ENCODE results near the gene CTNND2. TPM values are rescaled to one million over a fixed set of nuclear protein-coding genes. Genes with fewer than 3 reads are reported as not detected.

Gene CTNND2
- total and polyA plus RNA-seq, 5 donors from 2014 or later: not detected

DNA sequence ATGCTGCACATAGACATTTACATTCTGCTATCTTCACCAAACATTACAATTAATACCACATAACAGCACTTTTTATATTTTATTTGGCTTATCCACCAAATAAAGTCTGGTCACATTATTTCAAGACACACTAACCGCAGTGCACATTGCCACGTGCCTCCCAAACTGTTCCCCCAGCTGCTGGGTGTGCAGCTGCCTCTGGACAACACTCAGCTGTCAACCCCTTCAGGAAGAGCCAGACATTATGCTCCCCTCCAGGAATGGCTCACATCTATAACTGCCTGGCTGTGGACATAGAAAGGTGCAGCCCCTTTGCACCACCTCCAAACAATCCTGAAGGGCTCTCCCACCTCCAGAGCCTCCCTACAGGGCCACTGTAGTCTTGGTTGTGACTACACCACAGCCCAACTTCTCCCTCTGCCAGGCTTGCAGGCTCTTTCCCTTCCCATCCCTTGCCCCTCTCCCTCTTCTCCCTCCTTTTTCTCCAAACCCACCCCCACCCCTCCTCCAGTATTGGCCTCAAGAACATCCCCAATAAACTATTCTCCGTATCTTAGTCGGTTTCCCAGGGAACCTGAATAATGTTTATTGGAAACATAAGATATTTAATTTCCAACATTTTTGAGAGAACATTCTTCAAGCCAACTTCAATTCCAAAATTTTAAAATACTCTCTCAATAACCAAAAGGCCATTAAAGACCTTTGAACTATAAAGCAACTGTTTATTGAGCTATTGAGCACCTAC lies 372.3 kb downstream of the CTNND2 start:
- Histone ChIP-seq H3K4me3 (ENCODE audit: low read depth, low read length) (no peak overlapping the region), H3K9me3 (ENCODE audit: control insufficient read depth in 2 of 2, low read length in 2 of 2) (no peaks in the 10 kb centered on the region), H3K27ac (ENCODE audit: insufficient read depth, low read length, poor library complexity, severe bottlenecking) (no peak overlapping the region), H3K36me3 (ENCODE audit: control insufficient read depth, insufficient read depth, low read length) (no peaks in the 10 kb centered on the region), H3K27me3 (ENCODE audit: control insufficient read depth, insufficient read depth, low read length) (no peaks in the 10 kb centered on the region), H3K4me1 (ENCODE audit: control insufficient read depth, insufficient read depth, low read length, poor library complexity, severe bottlenecking) (no peaks in the 10 kb centered on the region)
- Mint-ChIP-seq H3K9me3 (peaks cover 0 to 5% (median 0%) of the 10 kb centered on the region in 7 donors), H3K36me3 (no peaks in the 10 kb centered on the region), H3K4me1 (no peaks in the 10 kb centered on the region), H3K27me3 (peaks cover 4% of the 10 kb centered on the region), H3K27ac (no peak overlapping the region), H3K4me3 (no peak overlapping the region)
- no peak for DNase-seq
- no peak for ATAC-seq (ENCODE audit: low read depth in 2 of 2)

DNA sequence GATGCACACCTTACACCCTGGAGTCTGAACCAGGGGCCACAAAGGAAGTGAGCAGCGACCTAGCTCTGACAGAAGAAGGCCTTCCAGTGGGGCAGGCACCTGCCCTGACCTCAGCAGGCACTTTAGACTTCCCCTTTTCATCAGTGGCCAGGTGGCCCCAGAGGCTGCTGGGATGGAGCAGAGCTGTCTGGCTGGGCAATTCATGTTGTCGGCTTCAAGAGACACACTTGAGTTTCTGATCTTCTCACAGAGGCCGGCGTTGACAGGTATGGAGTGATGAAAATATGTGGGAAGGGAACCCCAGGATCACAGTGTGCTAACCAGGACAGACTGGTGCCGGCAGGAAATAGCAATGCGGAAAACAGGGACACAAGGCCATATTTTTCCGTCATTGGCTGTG lies 375.5 kb downstream of the CTNND2 start:
- Mint-ChIP-seq H3K9me3 (peaks cover 0 to 4% (median 1%) of the 10 kb centered on the region in 7 donors), H3K36me3 (no peaks in the 10 kb centered on the region), H3K27me3 (peaks cover 4% of the 10 kb centered on the region), H3K4me3 (no peak overlapping the region), H3K4me1 (no peaks in the 10 kb centered on the region), H3K27ac (no peak overlapping the region)
- Histone ChIP-seq H3K27ac (ENCODE audit: insufficient read depth, low read length, poor library complexity, severe bottlenecking) (no peak overlapping the region), H3K27me3 (ENCODE audit: control insufficient read depth, insufficient read depth, low read length) (no peaks in the 10 kb centered on the region), H3K9me3 (ENCODE audit: control insufficient read depth in 2 of 2, low read length in 2 of 2) (no peaks in the 10 kb centered on the region), H3K36me3 (ENCODE audit: control insufficient read depth, insufficient read depth, low read length) (no peaks in the 10 kb centered on the region), H3K4me3 (ENCODE audit: low read depth, low read length) (no peak overlapping the region), H3K4me1 (ENCODE audit: control insufficient read depth, insufficient read depth, low read length, poor library complexity, severe bottlenecking) (no peaks in the 10 kb centered on the region)
- DNase-seq (no peak), ATAC-seq (ENCODE audit: low read depth in 2 of 2) (no peak)

DNA sequence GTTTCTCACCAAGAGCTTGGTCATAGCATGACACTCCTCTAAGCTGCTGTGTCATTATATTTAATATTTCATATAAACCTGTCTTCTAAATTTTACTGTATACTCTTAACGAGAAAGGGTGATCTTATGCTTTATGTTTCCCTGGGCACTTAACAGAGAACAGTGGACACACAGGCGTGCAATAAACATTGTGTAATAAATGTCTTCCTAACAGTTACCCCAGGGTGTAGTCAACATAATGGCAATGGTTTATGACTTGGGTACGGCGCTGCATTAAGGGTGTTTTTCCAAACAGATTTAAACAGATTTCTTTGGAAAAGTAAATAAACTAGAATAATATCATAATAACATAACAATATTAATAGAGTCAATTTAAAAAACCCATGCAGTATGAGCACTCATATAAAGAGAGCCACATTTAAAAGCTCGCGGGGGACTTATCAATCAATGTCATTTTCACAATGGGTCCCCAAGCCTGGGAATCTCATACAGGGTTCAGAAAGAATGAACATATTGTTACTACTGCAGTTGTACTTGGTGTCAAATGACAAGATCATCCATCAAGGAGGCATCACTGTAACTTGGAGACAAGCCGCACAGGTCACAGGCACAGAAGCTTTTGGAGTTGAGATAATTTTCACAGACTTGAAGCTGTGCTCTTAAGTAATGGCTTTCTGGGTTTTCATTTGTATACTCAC lies 376.4 kb downstream of the CTNND2 start:
- H3K4me3 Mint-ChIP-seq: no peak overlapping the region
- DNase-seq: no peak
- H3K36me3 ChIP-seq (ENCODE audit: control insufficient read depth, insufficient read depth, low read length): no peaks in the 10 kb centered on the region
- H3K9me3 ChIP-seq (ENCODE audit: control insufficient read depth in 2 of 2, low read length in 2 of 2): no peaks in the 10 kb centered on the region
- H3K4me3 ChIP-seq (ENCODE audit: low read depth, low read length): no peak overlapping the region
- H3K4me1 ChIP-seq (ENCODE audit: control insufficient read depth, insufficient read depth, low read length, poor library complexity, severe bottlenecking): no peaks in the 10 kb centered on the region
- no peaks in the 10 kb centered on the region for H3K36me3 Mint-ChIP-seq
- H3K4me1 Mint-ChIP-seq: no peaks in the 10 kb centered on the region
- peaks cover 0 to 6% (median 1%) of the 10 kb centered on the region in 7 donors for H3K9me3 Mint-ChIP-seq
- no peak for ATAC-seq (ENCODE audit: low read depth in 2 of 2)
- H3K27me3 Mint-ChIP-seq: no peaks in the 10 kb centered on the region
- H3K27me3 ChIP-seq (ENCODE audit: control insufficient read depth, insufficient read depth, low read length): no peaks in the 10 kb centered on the region
- H3K27ac ChIP-seq (ENCODE audit: insufficient read depth, low read length, poor library complexity, severe bottlenecking): no peak overlapping the region
- H3K27ac Mint-ChIP-seq: no peak overlapping the region

DNA sequence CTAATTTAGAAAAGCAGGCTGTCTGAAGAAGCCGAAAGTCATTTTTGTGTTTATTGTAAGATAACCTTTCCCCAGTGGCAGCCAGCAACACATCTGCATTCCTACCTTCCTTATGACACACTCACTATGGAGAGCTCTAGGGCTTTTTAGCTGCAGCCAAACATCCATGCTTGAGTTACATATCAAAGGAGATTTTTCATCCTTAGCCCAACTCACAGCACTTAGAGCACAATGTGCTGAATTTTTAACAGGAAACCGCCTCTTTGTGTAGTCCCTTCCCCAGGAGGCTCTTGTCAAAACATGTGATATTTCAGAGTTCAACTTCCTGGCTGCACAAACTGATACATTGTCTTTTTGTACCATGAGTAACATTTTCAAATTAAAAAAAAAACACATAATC lies 379.2 kb downstream of the CTNND2 start:
- ATAC-seq (ENCODE audit: low read depth in 2 of 2): no peak
- no peak overlapping the region for H3K4me3 Mint-ChIP-seq

DNA sequence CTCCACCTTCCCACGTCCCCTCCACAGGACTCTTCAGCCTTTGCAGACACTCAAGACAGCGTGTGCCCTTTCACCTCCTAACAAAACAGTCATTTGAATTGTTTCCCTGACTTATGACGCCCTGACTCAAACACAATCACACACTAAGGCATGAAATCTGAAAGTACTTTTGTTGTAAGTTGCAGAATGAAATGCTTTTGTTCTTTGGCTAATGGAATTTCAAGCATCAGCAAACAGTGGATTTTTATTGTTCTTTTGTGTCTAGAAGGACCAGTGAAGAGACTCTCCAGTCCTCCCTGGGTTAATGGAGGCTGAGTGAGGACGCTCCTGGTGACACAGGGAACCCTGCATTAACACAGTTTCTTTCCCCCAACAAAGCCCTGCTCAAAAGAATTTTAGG lies 380.1 kb downstream of the CTNND2 start:
- Mint-ChIP-seq H3K36me3 (no peaks in the 10 kb centered on the region), H3K4me3 (no peak overlapping the region), H3K9me3 (peaks cover 0 to 5% (median 1%) of the 10 kb centered on the region in 7 donors), H3K27me3 (no peaks in the 10 kb centered on the region), H3K4me1 (no peaks in the 10 kb centered on the region), H3K27ac (no peak overlapping the region)
- no peaks in the 10 kb centered on the region for H3K9me3 ChIP-seq (ENCODE audit: control insufficient read depth in 2 of 2, low read length in 2 of 2)
- no peak overlapping the region for H3K4me3 ChIP-seq (ENCODE audit: low read depth, low read length)
- no peaks in the 10 kb centered on the region for H3K36me3 ChIP-seq (ENCODE audit: control insufficient read depth, insufficient read depth, low read length)
- DNase-seq (no peak), ATAC-seq (ENCODE audit: low read depth in 2 of 2) (no peak)
- H3K4me1 ChIP-seq (ENCODE audit: control insufficient read depth, insufficient read depth, low read length, poor library complexity, severe bottlenecking): no peaks in the 10 kb centered on the region
- H3K27me3 ChIP-seq (ENCODE audit: control insufficient read depth, insufficient read depth, low read length): no peaks in the 10 kb centered on the region
- H3K27ac ChIP-seq (ENCODE audit: insufficient read depth, low read length, poor library complexity, severe bottlenecking): no peak overlapping the region

More for the DNA sequence above, 379.2 kb downstream of the CTNND2 start:
- Histone ChIP-seq H3K4me3 (ENCODE audit: low read depth, low read length) (no peak overlapping the region), H3K9me3 (ENCODE audit: control insufficient read depth in 2 of 2, low read length in 2 of 2) (no peaks in the 10 kb centered on the region), H3K4me1 (ENCODE audit: control insufficient read depth, insufficient read depth, low read length, poor library complexity, severe bottlenecking) (no peaks in the 10 kb centered on the region), H3K27me3 (ENCODE audit: control insufficient read depth, insufficient read depth, low read length) (no peaks in the 10 kb centered on the region), H3K27ac (ENCODE audit: insufficient read depth, low read length, poor library complexity, severe bottlenecking) (no peak overlapping the region), H3K36me3 (ENCODE audit: control insufficient read depth, insufficient read depth, low read length) (no peaks in the 10 kb centered on the region)
- Mint-ChIP-seq H3K4me1 (no peaks in the 10 kb centered on the region), H3K36me3 (no peaks in the 10 kb centered on the region), H3K27ac (no peak overlapping the region), H3K9me3 (peaks cover 0 to 5% (median 1%) of the 10 kb centered on the region in 7 donors), H3K27me3 (no peaks in the 10 kb centered on the region)
- DNase-seq: no peak

DNA sequence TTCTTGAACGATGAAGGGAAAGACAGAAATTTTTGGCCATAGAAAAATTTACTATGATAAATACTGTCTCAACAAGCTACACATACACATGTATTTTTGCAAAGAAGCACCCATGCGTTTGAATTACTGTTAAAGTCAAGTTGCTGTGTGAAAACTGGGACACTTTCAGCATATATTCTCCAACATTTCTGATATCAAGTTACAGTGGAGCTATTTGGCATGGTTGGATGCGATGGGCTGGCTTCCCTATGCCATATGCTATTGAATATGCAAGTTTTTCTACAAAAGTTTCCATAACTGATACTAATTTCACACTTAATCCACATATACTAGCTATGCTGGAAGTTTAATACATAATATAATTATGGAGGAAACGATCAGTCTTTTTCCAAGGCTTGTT lies 381.4 kb downstream of the CTNND2 start:
- Histone ChIP-seq H3K27me3 (ENCODE audit: control insufficient read depth, insufficient read depth, low read length) (no peaks in the 10 kb centered on the region), H3K9me3 (ENCODE audit: control insufficient read depth in 2 of 2, low read length in 2 of 2) (no peaks in the 10 kb centered on the region), H3K36me3 (ENCODE audit: control insufficient read depth, insufficient read depth, low read length) (no peaks in the 10 kb centered on the region), H3K4me3 (ENCODE audit: low read depth, low read length) (no peak overlapping the region), H3K27ac (ENCODE audit: insufficient read depth, low read length, poor library complexity, severe bottlenecking) (no peak overlapping the region), H3K4me1 (ENCODE audit: control insufficient read depth, insufficient read depth, low read length, poor library complexity, severe bottlenecking) (no peaks in the 10 kb centered on the region)
- Mint-ChIP-seq H3K9me3 (peaks cover 0 to 5% (median 1%) of the 10 kb centered on the region in 7 donors), H3K4me1 (no peaks in the 10 kb centered on the region), H3K4me3 (no peak overlapping the region), H3K27ac (no peak overlapping the region), H3K27me3 (no peaks in the 10 kb centered on the region), H3K36me3 (no peaks in the 10 kb centered on the region)
- ATAC-seq (ENCODE audit: low read depth in 2 of 2) (no peak), DNase-seq (no peak)

DNA sequence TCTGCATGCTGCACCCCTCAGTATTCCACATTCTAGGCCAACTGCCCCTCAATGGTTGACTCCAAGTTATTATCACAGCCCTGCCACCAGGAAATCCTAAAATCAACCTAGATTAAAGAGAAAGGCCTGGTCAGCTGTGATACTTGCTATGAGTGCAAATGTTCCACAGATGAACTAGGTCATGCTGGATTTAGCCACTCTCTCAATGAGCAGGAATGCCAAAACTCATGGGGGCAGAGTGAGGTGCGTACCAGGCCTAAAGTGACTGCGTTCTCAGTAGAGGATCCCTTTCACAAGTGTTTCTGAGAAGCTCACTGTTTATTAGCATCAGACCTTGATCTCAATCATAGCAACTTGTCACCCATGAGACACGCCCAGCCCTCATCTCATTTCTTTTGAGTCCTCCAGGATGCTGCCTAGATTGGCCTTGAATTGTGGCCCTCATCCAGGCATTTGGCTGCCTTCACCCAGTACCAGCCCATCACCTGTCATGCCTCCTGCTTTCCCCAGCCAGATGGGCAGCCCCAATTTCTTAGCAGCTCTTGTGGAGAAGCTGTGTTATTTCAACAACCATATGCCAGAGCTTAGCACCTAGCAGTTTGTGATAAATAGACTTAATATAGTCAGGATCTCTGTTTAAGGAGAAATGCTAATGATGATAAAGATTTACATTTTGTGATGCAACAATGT lies 383.9 kb downstream of the CTNND2 start:
- H3K36me3 ChIP-seq (ENCODE audit: control insufficient read depth, insufficient read depth, low read length): no peaks in the 10 kb centered on the region
- no peaks in the 10 kb centered on the region for H3K4me1 ChIP-seq (ENCODE audit: control insufficient read depth, insufficient read depth, low read length, poor library complexity, severe bottlenecking)
- H3K27me3 ChIP-seq (ENCODE audit: control insufficient read depth, insufficient read depth, low read length): no peaks in the 10 kb centered on the region
- peaks cover 0 to 4% (median 1%) of the 10 kb centered on the region in 7 donors for H3K9me3 Mint-ChIP-seq
- no peaks in the 10 kb centered on the region for H3K27me3 Mint-ChIP-seq
- no peak for DNase-seq
- no peak for ATAC-seq (ENCODE audit: low read depth in 2 of 2)
- H3K27ac ChIP-seq (ENCODE audit: insufficient read depth, low read length, poor library complexity, severe bottlenecking): no peak overlapping the region
- no peaks in the 10 kb centered on the region for H3K9me3 ChIP-seq (ENCODE audit: control insufficient read depth in 2 of 2, low read length in 2 of 2)
- H3K4me3 ChIP-seq (ENCODE audit: low read depth, low read length): no peak overlapping the region
- no peaks in the 10 kb centered on the region for H3K4me1 Mint-ChIP-seq
- no peak overlapping the region for H3K4me3 Mint-ChIP-seq
- H3K27ac Mint-ChIP-seq: no peak overlapping the region
- no peaks in the 10 kb centered on the region for H3K36me3 Mint-ChIP-seq
